ENCODE results near the gene LYRM4.

Gene LYRM4

DNA sequence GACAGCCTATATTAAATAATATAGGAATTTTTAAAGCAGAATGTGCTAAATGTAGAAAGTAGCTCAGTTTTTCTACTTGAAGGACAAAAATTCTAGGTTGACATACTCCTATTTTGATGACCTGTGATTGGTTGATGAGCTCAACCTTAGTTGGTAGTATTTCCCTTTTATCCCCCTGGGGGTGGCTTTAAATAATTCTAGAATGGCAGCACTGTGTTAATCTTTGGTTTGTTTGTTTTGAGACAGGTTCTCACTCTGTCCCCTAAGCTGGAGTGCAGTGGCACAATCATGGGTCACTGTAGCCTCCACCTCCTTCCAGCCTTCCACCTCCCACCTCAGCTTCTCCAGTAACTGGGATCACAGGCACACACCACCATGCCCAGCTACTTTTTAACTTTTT lies 29.8 kb upstream of the LYRM4 start:
- TF ChIP-seq GABPA (IDR thresholded peaks at IDR 0.05; ENCODE audit: low read depth) = no peak
- TF ChIP-seq CTCF (IDR thresholded peaks at IDR 0.05; ENCODE audit: insufficient read depth, low read length) = no peak
- TF ChIP-seq SPI1 (IDR thresholded peaks at IDR 0.05; ENCODE audit: borderline replicate concordance, low read depth) = no peak
- TF ChIP-seq POLR2AphosphoS5 (IDR thresholded peaks at IDR 0.05; ENCODE audit: low read depth) = no peak
- no peak for TF ChIP-seq REST (IDR thresholded peaks at IDR 0.05; ENCODE audit: insufficient replicate concordance, low read depth)
- H3K27ac ChIP-seq (replicated peaks) = no peak overlapping the region
- H3K4me3 ChIP-seq (replicated peaks; ENCODE audit: insufficient read depth, low read length) = no peak overlapping the region
- no peaks in the 10 kb centered on the region for H3K27me3 ChIP-seq (ENCODE audit: insufficient read depth, poor library complexity, severe bottlenecking)
- no peak for DNase-seq (ENCODE audit: low read depth in 1 of 2, low spot score in 1 of 2)

DNA sequence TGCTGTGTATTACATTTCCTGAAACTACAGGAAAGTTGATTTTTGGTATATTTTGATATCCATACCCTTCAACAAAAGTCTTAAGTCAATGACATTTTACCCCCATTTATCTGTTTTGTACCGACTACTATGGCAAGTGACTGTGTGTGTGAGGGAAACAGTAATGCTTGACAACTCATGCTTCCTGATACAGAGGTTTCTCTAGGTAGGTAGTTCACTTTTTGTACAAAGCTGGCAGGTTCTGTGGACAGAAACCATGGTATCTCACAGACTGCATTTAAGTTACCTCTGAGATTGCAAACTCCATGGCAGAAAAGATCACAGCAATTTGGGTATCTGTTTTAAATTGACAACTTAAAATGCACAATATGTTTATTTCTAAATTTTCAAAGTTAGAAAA lies 29.3 kb upstream of the LYRM4 start:
- H3K27ac ChIP-seq (replicated peaks) = no peak overlapping the region
- no peak for DNase-seq (ENCODE audit: low read depth in 1 of 2, low spot score in 1 of 2)
- no peak overlapping the region for H3K4me3 ChIP-seq (replicated peaks; ENCODE audit: insufficient read depth, low read length)
- H3K27me3 ChIP-seq (ENCODE audit: insufficient read depth, poor library complexity, severe bottlenecking) = no peaks in the 10 kb centered on the region
- TF ChIP-seq GABPA (IDR thresholded peaks at IDR 0.05; ENCODE audit: low read depth) = no peak
- TF ChIP-seq SPI1 (IDR thresholded peaks at IDR 0.05; ENCODE audit: borderline replicate concordance, low read depth) = no peak
- no peak for TF ChIP-seq CTCF (IDR thresholded peaks at IDR 0.05; ENCODE audit: insufficient read depth, low read length)
- TF ChIP-seq POLR2AphosphoS5 (IDR thresholded peaks at IDR 0.05; ENCODE audit: low read depth) = no peak
- no peak for TF ChIP-seq REST (IDR thresholded peaks at IDR 0.05; ENCODE audit: insufficient replicate concordance, low read depth)

DNA sequence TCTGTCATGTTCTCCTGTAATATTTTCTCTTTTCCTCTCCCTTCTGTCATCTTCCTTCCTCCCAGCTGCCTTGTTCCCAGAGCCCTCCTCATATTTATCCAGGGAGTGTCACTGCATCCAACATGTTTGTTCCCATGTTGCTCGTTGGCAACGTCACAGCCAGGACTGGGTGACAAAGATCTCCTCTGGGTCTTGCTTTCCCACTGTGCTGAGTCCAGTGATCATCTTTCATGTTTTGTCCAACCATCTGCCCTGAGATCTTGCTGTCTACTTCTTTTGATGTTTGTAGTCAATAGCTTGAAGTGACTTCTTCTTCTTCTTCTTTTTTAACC lies 27.2 kb upstream of the LYRM4 start:
- DNase-seq (ENCODE audit: low read depth in 1 of 2, low spot score in 1 of 2) = no peak
- Histone ChIP-seq H3K4me3 (replicated peaks; ENCODE audit: insufficient read depth, low read length) (no peak overlapping the region), H3K27ac (replicated peaks) (no peak overlapping the region), H3K27me3 (ENCODE audit: insufficient read depth, poor library complexity, severe bottlenecking) (no peaks in the 10 kb centered on the region)
- no peak for TF ChIP-seq POLR2AphosphoS5 (IDR thresholded peaks at IDR 0.05; ENCODE audit: low read depth)
- no peak for TF ChIP-seq CTCF (IDR thresholded peaks at IDR 0.05; ENCODE audit: insufficient read depth, low read length)
- TF ChIP-seq SPI1 (IDR thresholded peaks at IDR 0.05; ENCODE audit: borderline replicate concordance, low read depth) = no peak
- TF ChIP-seq GABPA (IDR thresholded peaks at IDR 0.05; ENCODE audit: low read depth) = no peak
- TF ChIP-seq REST (IDR thresholded peaks at IDR 0.05; ENCODE audit: insufficient replicate concordance, low read depth) = no peak
